HFFc6 (cell line): ENCODE results near the gene KMT2B. TPM values are rescaled to one million over a fixed set of nuclear protein-coding genes. Genes with fewer than 3 reads are reported as not detected.

ENCODE experiments used
- DNase-seq: peaks from one replicate; pipeline ENCODE4 v3.0.0-alpha.2; 2018
- H3K27ac Mint-ChIP-seq: 2 replicates; pipeline ENCODE4 v1.8.0; 2020; ENCODE audit warnings: mild to moderate bottlenecking, mixed read lengths
- H3K27me3 Mint-ChIP-seq: 2 replicates; pipeline ENCODE4 v1.8.0; 2021; ENCODE audit warnings: mild to moderate bottlenecking, moderate library complexity, mixed read lengths; ENCODE audit not compliant: insufficient read depth
- H3K36me3 Mint-ChIP-seq: 2 replicates; pipeline ENCODE4 v1.8.0; 2021; ENCODE audit warnings: low read depth, mixed read lengths
- H3K4me1 Mint-ChIP-seq: 2 replicates; pipeline ENCODE4 v1.8.0; 2020; ENCODE audit warnings: low read depth, mixed read lengths
- H3K4me3 Mint-ChIP-seq: 2 replicates; pipeline ENCODE4 v1.8.0; 2020; ENCODE audit warnings: mild to moderate bottlenecking, moderate library complexity, mixed read lengths
- H3K9me3 Mint-ChIP-seq: 2 replicates; pipeline ENCODE4 v1.8.0; 2020; ENCODE audit warnings: mild to moderate bottlenecking, mixed read lengths
- CTCF ChIP-seq: fragments of 200-600 bp; sonication (generic); IDR thresholded peaks from 2 replicates; pipeline ENCODE4 v1.5.0; 2021; ENCODE audit warnings: antibody characterized with exemption, mild to moderate bottlenecking
- total RNA-seq, 6 experiments: library from RNA; stranded (reverse); fragmentation: NEBNext Ultra II Directional; extraction: Animal tissue kit (Norgen Biotek cat#: 25700); gene quantifications; 2 replicates in 1 of 6; 3 replicates in 5 of 6; pipeline ENCODE4 v1.2.3, GENCODE V29; 2021

The KMT2B gene
- total RNA-seq, 6 experiments from 2014 or later: 20.1 to 24.4 (median 21.7) TPM

DNA sequence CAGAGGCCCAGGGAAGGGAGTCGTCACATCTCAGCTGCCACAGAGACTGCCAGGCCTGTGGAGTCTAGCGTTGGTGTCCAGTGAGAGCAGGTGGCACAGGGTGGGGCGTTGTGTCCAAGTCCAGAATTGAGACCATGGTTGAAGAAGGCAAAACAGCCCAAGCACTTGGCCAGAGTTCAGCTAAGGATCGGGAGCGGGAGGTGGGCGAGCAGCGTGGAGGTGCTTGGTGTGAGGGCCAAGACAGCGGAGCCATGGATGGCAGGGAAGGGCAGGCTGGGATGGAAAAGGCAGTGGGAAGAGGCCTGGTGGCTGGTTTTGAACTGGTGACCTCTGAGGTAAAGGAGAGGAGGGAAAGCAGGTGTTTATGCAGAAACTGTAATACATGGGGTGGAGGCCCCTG, 16.5 kb downstream of the KMT2B start:
- Mint-ChIP-seq H3K9me3 (no peaks in the 10 kb centered on the region), H3K27ac (no peak overlapping the region), H3K36me3 (peaks cover 21% of the 10 kb centered on the region), H3K27me3 (peaks cover 10% of the 10 kb centered on the region), H3K4me1 (peaks cover 4% of the 10 kb centered on the region; the same call in 1 of the 2 replicates), H3K4me3 (no peak overlapping the region)
- no peak for TF ChIP-seq CTCF
- DNase-seq: no peak

GRCh38 chr19:35734889-35735288, 17.1 kb downstream of the KMT2B start:
- TF ChIP-seq CTCF: no peak
- Mint-ChIP-seq H3K4me3 (no peak overlapping the region), H3K9me3 (no peaks in the 10 kb centered on the region), H3K4me1 (peaks cover 8% of the 10 kb centered on the region; the same call in 1 of the 2 replicates), H3K27me3 (peaks cover 10% of the 10 kb centered on the region), H3K36me3 (peaks cover 16% of the 10 kb centered on the region), H3K27ac (no peak overlapping the region)
- no peak for DNase-seq

DNA sequence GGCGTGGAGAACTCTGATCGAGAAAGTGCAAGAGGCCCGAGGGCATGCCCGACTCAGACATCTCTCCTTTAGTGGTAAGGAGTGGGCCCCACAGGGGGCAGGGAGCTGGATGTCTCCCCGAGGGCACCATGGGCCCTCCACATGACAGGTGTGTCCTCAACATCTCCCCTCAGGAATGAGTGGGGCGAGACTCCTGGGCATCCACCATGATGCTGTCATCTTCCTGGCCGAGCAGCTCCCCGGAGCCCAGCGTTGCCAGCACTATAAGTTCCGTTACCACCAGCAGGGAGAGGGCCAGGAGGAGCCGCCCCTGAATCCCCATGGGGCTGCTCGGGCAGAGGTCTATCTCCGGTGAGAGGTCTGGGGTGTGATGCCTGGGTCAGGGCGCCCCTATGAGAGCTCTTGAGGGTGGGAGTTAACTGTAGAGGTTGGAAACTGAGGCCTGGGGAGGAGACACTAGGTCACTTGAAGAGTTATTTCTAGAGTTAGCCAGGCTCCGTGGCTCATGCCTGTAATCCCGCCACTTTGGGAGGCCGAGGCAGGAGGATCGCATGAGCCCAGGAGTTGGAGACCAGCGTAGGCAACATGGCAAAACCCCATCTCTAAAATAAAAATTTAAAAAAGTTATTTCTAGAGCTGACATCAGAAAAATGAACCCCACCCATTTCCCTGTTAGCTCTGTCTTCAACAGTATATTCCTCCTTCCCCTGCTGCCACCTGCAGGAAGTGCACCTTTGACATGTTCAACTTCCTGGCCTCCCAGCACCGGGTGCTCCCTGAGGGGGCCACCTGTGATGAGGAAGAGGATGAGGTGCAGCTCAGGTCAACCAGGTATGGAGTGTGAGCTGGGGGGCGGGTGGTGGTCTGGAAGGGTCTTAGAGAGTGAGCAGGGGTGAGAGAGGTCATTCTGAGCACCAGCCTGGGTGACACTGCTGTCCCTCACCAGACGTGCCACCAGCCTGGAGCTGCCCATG, 19.4 kb downstream of the KMT2B start:
- Mint-ChIP-seq H3K4me3 (no peak overlapping the region), H3K36me3 (peaks cover 9% of the 10 kb centered on the region), H3K27me3 (peaks cover 15% of the 10 kb centered on the region), H3K9me3 (no peaks in the 10 kb centered on the region), H3K4me1 (peaks cover 16% of the 10 kb centered on the region), H3K27ac (no peak overlapping the region)
- DNase-seq: no peak
- peak; percentile 60 for TF ChIP-seq CTCF

DNA sequence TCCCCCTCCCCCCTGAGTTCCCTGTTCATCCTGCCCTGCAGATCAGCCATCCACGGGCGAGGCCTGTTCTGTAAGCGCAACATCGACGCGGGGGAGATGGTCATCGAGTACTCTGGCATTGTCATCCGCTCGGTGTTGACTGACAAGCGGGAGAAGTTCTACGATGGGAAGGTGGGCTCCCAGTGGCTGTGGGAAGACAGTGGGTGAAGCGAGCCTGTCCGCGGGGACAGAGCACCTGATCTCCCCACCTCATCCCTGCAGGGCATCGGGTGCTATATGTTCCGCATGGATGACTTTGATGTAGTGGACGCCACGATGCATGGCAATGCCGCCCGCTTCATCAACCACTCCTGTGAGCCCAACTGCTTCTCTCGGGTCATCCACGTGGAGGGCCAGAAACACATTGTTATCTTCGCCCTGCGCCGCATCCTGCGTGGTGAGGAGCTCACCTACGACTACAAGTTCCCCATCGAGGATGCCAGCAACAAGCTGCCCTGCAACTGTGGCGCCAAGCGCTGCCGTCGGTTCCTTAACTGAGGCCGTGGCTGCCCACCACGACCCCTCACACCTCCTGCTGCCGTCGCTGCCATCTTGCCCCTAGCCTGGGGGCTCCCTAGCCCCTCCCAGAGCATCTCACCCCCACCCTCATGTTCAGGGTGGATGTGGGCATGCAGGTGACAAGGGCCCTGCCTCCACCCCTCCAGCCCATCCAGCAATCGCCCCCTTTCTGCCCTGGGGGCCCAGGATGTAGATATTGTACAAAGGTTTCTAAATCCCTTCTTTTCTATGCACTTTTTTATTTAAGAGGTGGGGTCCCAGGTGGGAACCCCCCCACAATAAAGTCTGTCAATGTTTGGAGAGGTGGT, 20.5 kb downstream of the KMT2B start:
- peaks cover 15% of the 10 kb centered on the region for H3K27me3 Mint-ChIP-seq
- H3K9me3 Mint-ChIP-seq: no peaks in the 10 kb centered on the region
- H3K27ac Mint-ChIP-seq: no peak overlapping the region
- H3K4me3 Mint-ChIP-seq: no peak overlapping the region
- H3K4me1 Mint-ChIP-seq: peaks cover 18% of the 10 kb centered on the region
- DNase-seq: no peak
- peaks cover 13% of the 10 kb centered on the region for H3K36me3 Mint-ChIP-seq
- TF ChIP-seq CTCF: no peak

DNA sequence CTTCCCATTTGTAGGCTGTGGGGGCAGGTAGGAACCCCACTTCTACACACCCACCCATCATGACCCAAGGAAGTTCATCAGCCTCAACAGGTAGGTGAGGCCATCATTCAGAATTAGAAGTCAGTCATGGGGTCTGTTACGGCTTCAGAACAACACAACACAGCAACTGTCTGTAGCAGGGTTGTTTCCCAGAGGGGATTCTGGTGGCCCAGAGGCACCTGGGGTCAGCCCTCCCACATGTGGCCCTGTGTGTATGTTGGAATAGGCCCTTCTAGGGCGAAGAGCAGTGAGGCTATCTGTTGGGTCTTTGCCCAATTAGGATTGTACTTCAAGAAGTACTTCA, 21.1 kb downstream of the KMT2B start:
- no peak for TF ChIP-seq CTCF
- no peak for DNase-seq
- Mint-ChIP-seq H3K9me3 (no peaks in the 10 kb centered on the region), H3K27ac (no peak overlapping the region), H3K36me3 (peaks cover 13% of the 10 kb centered on the region), H3K4me1 (peaks cover 18% of the 10 kb centered on the region), H3K4me3 (no peak overlapping the region), H3K27me3 (peaks cover 15% of the 10 kb centered on the region)
